H9 (cell line): ENCODE results near the gene GABRB1. TPM values are rescaled to one million over a fixed set of nuclear protein-coding genes. Genes with fewer than 3 reads are reported as not detected.

Experiments
- DNase-seq: peaks from one replicate; pipeline ENCODE4 v3.0.0-alpha.2; 2017
- H2AFZ ChIP-seq: one replicate; pipeline ENCODE4 v1.6.1; 2013; ENCODE audit warnings: mild to moderate bottlenecking, low read length, control low read depth, moderate library complexity
- H2AK5ac ChIP-seq: 2 replicates; pipeline ENCODE4 v1.6.1; 2013; ENCODE audit warnings: low read length, control low read depth, mixed read lengths; ENCODE audit not compliant: insufficient read length
- H2BK120ac ChIP-seq: one replicate; pipeline ENCODE4 v1.6.1; 2013; ENCODE audit warnings: low read depth, mild to moderate bottlenecking, low read length, control low read depth, inconsistent platforms; ENCODE audit not compliant: poor library complexity, severe bottlenecking
- H2BK12ac ChIP-seq: 2 replicates; pipeline ENCODE4 v1.6.1; 2013; ENCODE audit warnings: low read length, control low read depth, mixed read lengths, low read depth; ENCODE audit not compliant: insufficient read length
- H2BK15ac ChIP-seq: 2 replicates; pipeline ENCODE4 v1.6.1; 2013; ENCODE audit warnings: low read depth, low read length, control low read depth
- H2BK20ac ChIP-seq: one replicate; pipeline ENCODE4 v1.6.1; 2013; ENCODE audit warnings: low read depth, mild to moderate bottlenecking, low read length, control low read depth, inconsistent platforms; ENCODE audit not compliant: poor library complexity, severe bottlenecking
- H2BK5ac ChIP-seq: 2 replicates; pipeline ENCODE4 v1.6.1; 2013; ENCODE audit warnings: low read length, control low read depth, mixed read lengths; ENCODE audit not compliant: insufficient read length
- H3K14ac ChIP-seq: 2 replicates; pipeline ENCODE4 v1.6.1; 2013; ENCODE audit warnings: low read length, control low read depth; ENCODE audit not compliant: insufficient read depth
- H3K18ac ChIP-seq: 2 replicates; pipeline ENCODE4 v1.6.1; 2013; ENCODE audit warnings: low read depth, mild to moderate bottlenecking, mixed read lengths, low read length, control low read depth; ENCODE audit not compliant: insufficient read length
- H3K23ac ChIP-seq: 2 replicates; pipeline ENCODE4 v1.6.1; 2013; ENCODE audit warnings: low read length, control low read depth, mixed read lengths, low read depth; ENCODE audit not compliant: insufficient read length
- H3K23me2 ChIP-seq: 2 replicates; pipeline ENCODE4 v1.6.1; 2013; ENCODE audit warnings: low read depth, mild to moderate bottlenecking, mixed read lengths, low read length, control low read depth; ENCODE audit not compliant: insufficient read length, poor library complexity, severe bottlenecking
- H3K27ac ChIP-seq: 2 replicates; pipeline ENCODE4 v1.5.1; 2013; ENCODE audit warnings: low read length, control low read depth, mixed read lengths, low read depth; ENCODE audit not compliant: insufficient read length
- H3K27me3 ChIP-seq: 2 replicates; pipeline ENCODE4 v1.6.1; 2013; ENCODE audit warnings: low read length, control low read depth, inconsistent platforms; ENCODE audit not compliant: insufficient read depth
- H3K4ac ChIP-seq: 2 replicates; pipeline ENCODE4 v1.6.1; 2013; ENCODE audit warnings: low read depth, mild to moderate bottlenecking, control low read depth, inconsistent platforms, low read length, moderate library complexity
- H3K4me1 ChIP-seq: 2 replicates; pipeline ENCODE4 v1.6.1; 2013; ENCODE audit warnings: low read length, control low read depth, inconsistent platforms; ENCODE audit not compliant: insufficient read depth
- H3K4me2 ChIP-seq: 2 replicates; pipeline ENCODE4 v1.6.1; 2013; ENCODE audit warnings: low read length, control low read depth, mixed read lengths; ENCODE audit not compliant: insufficient read length, insufficient read depth
- H3K56ac ChIP-seq: 2 replicates; pipeline ENCODE4 v1.6.1; 2013; ENCODE audit warnings: low read depth, mild to moderate bottlenecking, mixed read lengths, low read length, control low read depth; ENCODE audit not compliant: insufficient read length
- H3K79me1 ChIP-seq: 2 replicates; pipeline ENCODE4 v1.6.1; 2013; ENCODE audit warnings: low read depth, mild to moderate bottlenecking, moderate library complexity, low read length, control low read depth, inconsistent platforms; ENCODE audit not compliant: insufficient read depth, poor library complexity, severe bottlenecking
- H3K79me2 ChIP-seq: 2 replicates; pipeline ENCODE4 v1.6.1; 2013; ENCODE audit warnings: low read length, control low read depth, inconsistent platforms; ENCODE audit not compliant: insufficient read depth
- H3K9ac ChIP-seq: 2 replicates; pipeline ENCODE4 v1.6.1; 2013; ENCODE audit warnings: low read length, control low read depth, mixed read lengths; ENCODE audit not compliant: insufficient read length; ENCODE audit errors: extremely low read depth
- H3K9me3 ChIP-seq: one replicate; pipeline ENCODE4 v1.6.1; 2013; ENCODE audit warnings: low read depth, low read length, inconsistent platforms; ENCODE audit not compliant: control insufficient read depth
- H3T11ph ChIP-seq: one replicate; pipeline ENCODE4 v1.6.1; 2013; ENCODE audit warnings: mild to moderate bottlenecking, low read length, control low read depth, inconsistent platforms
- H4K20me1 ChIP-seq: one replicate; pipeline ENCODE4 v1.6.1; 2013; ENCODE audit not compliant: control insufficient read depth, insufficient read length, insufficient read depth
- H4K5ac ChIP-seq: 2 replicates; pipeline ENCODE4 v1.6.1; 2013; ENCODE audit warnings: low read depth, mild to moderate bottlenecking, mixed read lengths, low read length, control low read depth; ENCODE audit not compliant: insufficient read length
- H4K8ac ChIP-seq: replicated peaks from 2 replicates; pipeline ENCODE4 v1.6.1; 2013; ENCODE audit warnings: low read length, control low read depth, mixed read lengths, low read depth; ENCODE audit not compliant: insufficient read length
- H4K91ac ChIP-seq: 2 replicates; pipeline ENCODE4 v1.6.1; 2013; ENCODE audit warnings: low read depth, mild to moderate bottlenecking, moderate library complexity, mixed read lengths, low read length, control low read depth; ENCODE audit not compliant: insufficient read length
- H3K27ac Mint-ChIP-seq, 3 experiments: 2 replicates in 2 of 3; 3 replicates in 1 of 3; pipeline ENCODE4 v1.8.0; 2020 to 2021; ENCODE audit warnings: mixed read lengths in 3 of 3, mild to moderate bottlenecking in 1 of 3, moderate library complexity in 1 of 3
- H3K27me3 Mint-ChIP-seq: 2 replicates; pipeline ENCODE4 v1.8.0; 2021; ENCODE audit warnings: low read depth, mild to moderate bottlenecking, moderate library complexity, mixed read lengths
- H3K36me3 Mint-ChIP-seq, 3 experiments: 2 replicates in 2 of 3; 3 replicates in 1 of 3; pipeline ENCODE4 v1.8.0; 2020 to 2021; ENCODE audit warnings: low read depth in 3 of 3, mixed read lengths in 3 of 3; ENCODE audit not compliant: insufficient read depth in 1 of 3
- H3K4me1 Mint-ChIP-seq, 2 experiments: 2 replicates each; pipeline ENCODE4 v1.8.0; 2020; ENCODE audit warnings: mixed read lengths in 2 of 2
- H3K4me3 Mint-ChIP-seq, 2 experiments: 2 replicates in 1 of 2; 3 replicates in 1 of 2; pipeline ENCODE4 v1.8.0; 2020 to 2021; ENCODE audit warnings: mild to moderate bottlenecking in 2 of 2, mixed read lengths in 2 of 2, moderate library complexity in 1 of 2
- H3K9me3 Mint-ChIP-seq, 2 experiments: 2 replicates in 1 of 2; 3 replicates in 1 of 2; pipeline ENCODE4 v1.8.0; 2020; ENCODE audit warnings: mild to moderate bottlenecking in 2 of 2, mixed read lengths in 2 of 2, moderate library complexity in 1 of 2
- WGBS: extraction: QIAGEN DNeasy Blood & Tissue Kit; methylation state at CpG from one replicate; pipeline ENCODE4 v1.1.7; 2013; ENCODE audit warnings: missing lambda C conversion rate, low lambda C conversion rate, mixed read lengths; ENCODE audit not compliant: insufficient read length; ENCODE audit errors: extremely low coverage; 5-methylcytosine and 5-hydroxymethylcytosine counted together
- total RNA-seq: library from RNA; stranded (reverse); gene quantifications from 2 replicates; pipeline ENCODE4 v1.2.1, GENCODE V29; 2021
- TF ChIP-seq, protein P1 (sequence below): fragments of 200-600 bp; sonication (generic); conservative IDR thresholded peaks from 3 replicates; pipeline ENCODE4 v1.8.0; 2021; ENCODE audit warnings: antibody characterized with exemption, mild to moderate bottlenecking

GABRB1 gene
- total RNA-seq, 1 experiment from 2014 or later = 0.39 TPM

DNA sequence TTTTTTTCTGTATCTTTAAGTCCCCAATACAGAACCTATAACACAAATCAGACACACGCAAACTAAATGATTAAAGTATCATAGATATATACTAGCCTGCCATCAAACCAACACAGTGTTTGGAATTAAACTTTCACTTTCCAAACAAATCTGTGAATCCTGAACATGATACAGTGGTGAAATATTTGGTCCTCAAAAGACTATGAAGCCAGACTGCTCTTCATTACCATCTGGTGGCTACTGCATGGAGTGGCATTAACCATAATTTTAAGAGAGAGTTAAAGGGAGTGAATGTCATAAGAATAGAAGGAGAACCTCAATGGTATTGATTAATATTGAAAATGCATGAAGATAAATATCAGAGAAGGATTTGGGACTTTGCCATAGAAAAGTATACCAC, 28.8 kb upstream of the GABRB1 start:
- H3K23ac ChIP-seq = no peak overlapping the region
- no peak overlapping the region for H3T11ph ChIP-seq
- H3K4me2 ChIP-seq = no peak overlapping the region
- no peak overlapping the region for H4K8ac ChIP-seq
- no peak overlapping the region for H2BK120ac ChIP-seq
- no peak overlapping the region for H2BK20ac ChIP-seq
- no peak overlapping the region for H3K56ac ChIP-seq
- peaks cover 3% of the 10 kb centered on the region; the same call in 1 of the 2 replicates for H3K27me3 Mint-ChIP-seq
- no peaks in the 10 kb centered on the region for H3K9me3 Mint-ChIP-seq
- no peaks in the 10 kb centered on the region for H3K23me2 ChIP-seq
- H3K4me3 Mint-ChIP-seq = no peak overlapping the region
- H3K27me3 ChIP-seq = no peaks in the 10 kb centered on the region
- H3K4me1 ChIP-seq = no peaks in the 10 kb centered on the region
- H4K5ac ChIP-seq = no peak overlapping the region
- no peak overlapping the region for H2AFZ ChIP-seq
- no peak overlapping the region for H2BK15ac ChIP-seq
- no peak overlapping the region for H4K91ac ChIP-seq
- WGBS = no CpG with 5 or more reads among the region's 1 CpG
- H3K4me1 Mint-ChIP-seq = 0 out of 4 replicates have a peak, but pooled peaks cover 0 to 2% of the 10 kb centered on the region in 2 experiments
- TF ChIP-seq, protein P1, sequence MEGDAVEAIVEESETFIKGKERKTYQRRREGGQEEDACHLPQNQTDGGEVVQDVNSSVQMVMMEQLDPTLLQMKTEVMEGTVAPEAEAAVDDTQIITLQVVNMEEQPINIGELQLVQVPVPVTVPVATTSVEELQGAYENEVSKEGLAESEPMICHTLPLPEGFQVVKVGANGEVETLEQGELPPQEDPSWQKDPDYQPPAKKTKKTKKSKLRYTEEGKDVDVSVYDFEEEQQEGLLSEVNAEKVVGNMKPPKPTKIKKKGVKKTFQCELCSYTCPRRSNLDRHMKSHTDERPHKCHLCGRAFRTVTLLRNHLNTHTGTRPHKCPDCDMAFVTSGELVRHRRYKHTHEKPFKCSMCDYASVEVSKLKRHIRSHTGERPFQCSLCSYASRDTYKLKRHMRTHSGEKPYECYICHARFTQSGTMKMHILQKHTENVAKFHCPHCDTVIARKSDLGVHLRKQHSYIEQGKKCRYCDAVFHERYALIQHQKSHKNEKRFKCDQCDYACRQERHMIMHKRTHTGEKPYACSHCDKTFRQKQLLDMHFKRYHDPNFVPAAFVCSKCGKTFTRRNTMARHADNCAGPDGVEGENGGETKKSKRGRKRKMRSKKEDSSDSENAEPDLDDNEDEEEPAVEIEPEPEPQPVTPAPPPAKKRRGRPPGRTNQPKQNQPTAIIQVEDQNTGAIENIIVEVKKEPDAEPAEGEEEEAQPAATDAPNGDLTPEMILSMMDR = peak; percentile 46; the same call in 2 of the 3 replicates
- no peaks in the 10 kb centered on the region for H3K79me1 ChIP-seq
- H3K27ac ChIP-seq = no peak overlapping the region
- no peak overlapping the region for H3K14ac ChIP-seq
- no peak overlapping the region for H2AK5ac ChIP-seq
- no peaks in the 10 kb centered on the region for H3K36me3 Mint-ChIP-seq
- no peak overlapping the region for H2BK5ac ChIP-seq
- no peak overlapping the region for H3K18ac ChIP-seq
- no peak overlapping the region for H2BK12ac ChIP-seq
- H3K27ac Mint-ChIP-seq = no peak overlapping the region
- DNase-seq = no peak
- H3K79me2 ChIP-seq = no peaks in the 10 kb centered on the region
- H4K20me1 ChIP-seq = no peaks in the 10 kb centered on the region
- H3K9ac ChIP-seq = no peak overlapping the region
- H3K4ac ChIP-seq = no peak overlapping the region
- no peaks in the 10 kb centered on the region for H3K9me3 ChIP-seq
